ENCODE data around the gene MBD5.
"Not testable (repeated sequence)": the region's sequence is repeated elsewhere in the genome, so short reads cannot be mapped to it uniquely, and the experiment has no call there.

MBD5 gene

GRCh38 chr2:148021059-148021861, at the start of gene MBD5:
Gene MBD5 (plus strand): TSS chr2:148021091.
- peak; percentile 15 for DNase-seq (ENCODE audit: low spot score)

- no peak for DNase-seq (ENCODE audit: low spot score)
These were observed 44.8 kb upstream of the MBD5 start for GRCh38 chr2:147976102-147976501.

- no peak for DNase-seq (ENCODE audit: low spot score)
These were observed 43.2 kb upstream of the MBD5 start for GRCh38 chr2:147977679-147978078.

DNA sequence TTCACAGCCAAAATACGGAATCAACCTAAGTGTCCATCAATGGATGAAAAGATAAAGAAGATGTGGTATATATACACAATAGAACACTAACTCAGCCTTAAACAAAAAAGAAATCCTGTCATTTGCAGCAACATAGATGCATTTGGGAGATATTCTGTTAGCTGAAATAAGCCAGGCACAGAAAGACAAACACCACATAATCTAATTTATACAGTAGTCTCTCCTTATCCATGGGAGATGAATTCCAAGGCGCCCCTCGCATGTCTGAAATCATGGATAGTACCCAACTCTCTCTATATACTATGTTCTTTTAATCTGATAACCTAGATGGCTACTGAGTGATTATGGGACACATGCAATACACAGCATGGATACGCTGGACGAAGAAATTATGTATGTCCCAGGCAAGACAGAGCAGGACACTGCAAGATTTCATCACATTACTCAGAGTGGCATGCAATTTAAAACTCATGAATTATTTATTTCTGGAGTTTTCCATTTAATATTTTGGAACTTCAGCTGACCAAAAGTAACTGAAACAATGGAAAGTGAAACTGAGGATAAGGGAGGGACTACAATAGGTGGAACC, 39.9 kb upstream of the MBD5 start:
- DNase-seq (ENCODE audit: low spot score): no peak

- no peak for DNase-seq (ENCODE audit: low spot score)
These were observed 31.8 kb upstream of the MBD5 start for GRCh38 chr2:147989102-147989501.

DNA sequence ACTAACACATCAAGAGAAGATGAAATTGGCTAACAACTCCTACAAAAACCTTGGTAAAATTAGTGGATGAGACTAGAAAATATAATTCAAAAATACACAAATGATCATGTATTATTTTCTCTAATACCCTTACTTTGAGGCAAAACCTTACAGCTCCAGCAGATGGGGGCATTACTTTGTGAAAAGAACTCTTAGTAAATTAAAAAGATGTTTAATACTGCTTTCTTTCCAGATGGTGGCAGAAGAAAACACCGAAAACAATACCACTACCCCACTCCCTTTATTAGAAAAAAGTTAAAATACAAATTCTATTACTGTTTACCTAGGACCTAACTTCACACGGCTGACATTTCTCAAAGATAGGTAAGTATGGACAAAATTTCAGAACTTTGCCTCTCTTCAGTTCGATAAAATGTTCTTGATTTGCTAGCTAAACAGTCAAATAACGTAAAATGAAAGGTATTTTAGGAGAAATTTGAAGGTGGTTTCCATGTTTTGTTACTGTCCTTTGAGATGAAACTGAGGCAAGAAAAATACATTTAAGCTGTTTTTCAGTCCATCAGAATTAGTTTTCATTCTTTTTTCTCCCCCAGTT, 31.0 kb upstream of the MBD5 start:
- peak; percentile 40 for DNase-seq (ENCODE audit: low spot score)

DNA sequence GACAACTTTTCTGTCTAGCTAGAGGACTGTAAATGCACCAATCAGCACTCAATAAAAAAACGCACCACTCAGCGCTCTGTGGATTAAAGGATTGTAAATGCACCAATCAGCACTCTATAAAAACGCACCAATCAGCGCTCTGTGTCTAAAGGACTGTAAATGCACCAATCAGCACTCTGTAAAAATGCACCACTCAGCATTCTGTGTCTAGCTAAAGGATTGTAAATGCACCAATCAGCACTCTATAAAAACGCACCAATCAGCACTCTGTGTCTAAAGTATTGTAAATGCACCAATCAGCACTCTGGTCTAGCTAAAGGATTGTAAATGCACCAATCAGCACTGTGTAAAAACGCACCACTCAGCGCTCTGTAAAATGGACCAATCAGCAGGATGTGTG, 25.9 kb upstream of the MBD5 start:
- DNase-seq (ENCODE audit: low spot score): not testable (repeated sequence)

DNA sequence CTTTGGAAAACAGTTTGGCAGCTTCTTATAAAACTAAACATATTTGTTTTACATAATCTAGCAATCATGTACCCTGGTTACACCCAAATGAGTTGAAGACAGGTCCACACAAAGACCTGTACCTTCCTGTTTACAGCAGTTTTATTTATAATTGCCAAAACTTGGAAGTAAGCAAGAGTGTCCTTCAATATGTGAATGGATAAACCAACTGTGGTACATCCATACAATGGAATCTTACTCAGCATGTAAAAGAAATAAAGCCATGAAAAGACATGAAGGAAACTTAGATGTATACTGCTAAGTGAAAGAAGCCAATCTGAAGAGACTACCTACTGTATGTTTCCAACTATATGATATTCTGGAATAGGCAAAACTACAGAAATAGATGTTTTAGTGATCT, 24.1 kb upstream of the MBD5 start:
- DNase-seq (ENCODE audit: low spot score): no peak

DNA sequence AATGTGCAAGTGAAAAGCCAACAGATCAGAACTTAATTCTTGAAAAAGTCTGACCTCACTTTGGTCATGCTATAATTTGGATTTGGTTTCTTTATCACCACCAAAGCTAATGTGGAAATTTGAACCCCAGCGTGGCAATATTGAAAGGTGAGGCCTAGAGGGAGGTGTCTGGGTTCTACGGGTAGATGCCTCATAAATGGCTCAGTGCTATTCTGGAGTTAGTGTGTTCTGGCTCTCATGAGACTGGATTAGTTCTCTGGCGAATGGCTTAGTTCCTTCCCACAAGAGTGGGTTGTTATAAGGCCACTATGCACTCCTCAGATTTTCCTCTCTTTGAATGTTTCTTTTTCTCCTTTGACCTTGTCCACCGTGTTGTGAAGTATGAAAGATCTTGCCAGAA, 22.7 kb upstream of the MBD5 start:
- DNase-seq (ENCODE audit: low spot score): no peak

- DNase-seq (ENCODE audit: low spot score): no peak
These were observed 21.8 kb upstream of the MBD5 start for GRCh38 chr2:147999126-147999525.

- no peak for DNase-seq (ENCODE audit: low spot score)
These were observed 20.8 kb upstream of the MBD5 start for GRCh38 chr2:148000095-148000494.

GRCh38 chr2:148002420-148002819, 18.5 kb upstream of the MBD5 start:
- not testable (repeated sequence) for DNase-seq (ENCODE audit: low spot score)

DNA sequence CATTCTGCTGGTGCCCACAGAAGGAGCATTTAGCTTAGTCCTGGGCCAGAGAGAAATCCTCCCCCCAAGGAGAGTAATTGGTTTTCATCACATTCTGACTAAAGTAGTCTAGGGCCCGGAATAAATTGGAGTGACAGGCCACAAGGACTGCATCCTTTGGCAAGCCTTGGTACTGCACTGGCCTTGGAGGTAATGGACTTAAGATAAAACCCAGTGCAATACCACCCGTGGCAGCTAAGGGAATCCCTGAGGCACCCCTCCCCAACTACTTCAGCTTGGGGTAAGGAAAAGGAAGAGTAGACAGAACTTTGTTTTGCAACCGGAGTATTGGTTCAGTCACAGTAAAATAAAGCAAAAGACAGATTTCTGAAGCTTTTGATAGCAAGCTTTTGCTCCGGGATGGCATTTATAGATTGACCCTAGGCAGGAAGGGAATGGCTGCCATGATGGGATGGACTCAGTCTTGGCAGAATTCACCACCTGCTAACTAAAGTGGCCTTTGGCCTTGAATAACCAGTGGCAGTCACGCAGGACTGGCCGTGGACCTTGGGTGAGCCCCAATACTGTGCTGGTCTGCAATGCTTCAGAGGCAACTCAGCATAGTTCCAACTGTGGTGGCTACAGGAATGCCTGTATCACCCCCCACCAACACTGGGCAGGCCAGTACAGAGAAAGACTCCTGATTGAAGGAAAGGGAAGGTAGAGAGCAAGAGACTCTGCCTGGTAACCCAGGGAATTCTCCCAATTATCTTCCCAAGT, 14.5 kb upstream of the MBD5 start:
- DNase-seq (ENCODE audit: low spot score): no peak

DNA sequence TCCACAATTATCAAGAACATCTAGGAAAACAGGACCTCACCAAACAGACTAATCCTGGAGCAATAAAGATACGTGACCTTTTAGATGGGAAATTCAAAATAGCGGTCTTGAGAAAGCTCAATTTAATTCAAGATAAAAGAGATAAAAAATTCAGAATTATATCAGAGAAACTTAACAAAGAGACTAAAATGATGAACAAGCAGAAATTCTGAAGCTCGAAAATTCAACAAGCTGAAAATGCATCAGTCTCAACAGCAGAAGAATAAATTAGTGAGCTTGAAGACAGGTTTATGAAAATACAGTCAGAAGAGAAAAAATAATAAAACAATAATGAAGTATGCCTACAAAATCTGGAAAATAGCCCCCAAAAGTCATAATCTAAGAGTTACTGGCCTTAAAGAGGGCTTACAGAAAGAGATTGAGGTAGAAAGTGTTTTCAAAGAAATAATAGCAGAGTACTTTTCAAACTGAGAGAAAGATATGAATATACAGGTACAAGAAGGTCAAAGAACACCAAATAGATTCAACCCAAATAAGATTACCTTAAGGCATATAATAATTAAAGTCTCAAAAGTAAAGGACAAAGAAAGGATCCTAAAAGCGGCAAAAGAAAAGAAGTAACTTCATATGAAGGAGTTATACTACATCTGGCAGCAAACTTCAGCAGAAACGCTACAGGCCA, 13.5 kb upstream of the MBD5 start:
- no peak for DNase-seq (ENCODE audit: low spot score)

GRCh38 chr2:148008411-148008810, 12.5 kb upstream of the MBD5 start:
- not testable (repeated sequence) for DNase-seq (ENCODE audit: low spot score)

- no peak for DNase-seq (ENCODE audit: low spot score)
These were observed 7.0 kb upstream of the MBD5 start for GRCh38 chr2:148013876-148014275.

- no peak for DNase-seq (ENCODE audit: low spot score)
These were observed 6.3 kb upstream of the MBD5 start for GRCh38 chr2:148014616-148015015.

GRCh38 chr2:148020111-148021058, 506 bp upstream of the MBD5 start, which contains the start of gene ORC4:
Gene ORC4 (minus strand): TSS chr2:148020737. CDS start chr2:147975958, 44,779 bp downstream.
- peak; percentile 92 for DNase-seq (ENCODE audit: low spot score)

DNA sequence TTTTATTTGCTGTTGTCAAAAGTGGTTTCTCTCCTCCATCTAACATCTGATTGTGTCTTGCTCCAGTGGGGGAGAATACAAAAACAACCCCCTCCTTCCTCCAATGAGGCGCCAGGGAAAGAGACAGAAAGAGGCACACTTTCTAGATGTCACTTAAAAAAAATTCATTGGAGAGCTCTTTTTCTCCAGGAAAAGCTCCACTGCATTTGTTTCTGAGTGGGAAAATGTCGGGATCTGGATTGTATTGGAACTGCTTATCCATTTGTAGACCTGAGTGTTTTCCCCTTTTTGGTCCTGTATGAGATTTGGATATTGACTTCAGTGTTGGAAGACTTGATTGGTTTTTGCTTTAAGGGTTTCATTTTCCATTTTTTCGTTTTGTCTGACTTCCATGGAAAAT, 995 bp downstream of the MBD5 start:
- no peak for DNase-seq (ENCODE audit: low spot score)

GRCh38 chr2:148022351-148022750, 1.5 kb downstream of the MBD5 start:
- no peak for DNase-seq (ENCODE audit: low spot score)

GRCh38 chr2:148022882-148023281, 2.0 kb downstream of the MBD5 start:
- no peak for DNase-seq (ENCODE audit: low spot score)

All from AG08396 (cell line).